H9 (cell line): ENCODE results near the gene PPP1CB. TPM values are rescaled to one million over a fixed set of nuclear protein-coding genes. Genes with fewer than 3 reads are reported as not detected.

Experiments used
- DNase-seq: peaks from one replicate; pipeline ENCODE4 v3.0.0-alpha.2; 2017
- H2AFZ ChIP-seq: one replicate; pipeline ENCODE4 v1.6.1; 2013; ENCODE audit warnings: mild to moderate bottlenecking, low read length, control low read depth, moderate library complexity
- H2AK5ac ChIP-seq: 2 replicates; pipeline ENCODE4 v1.6.1; 2013; ENCODE audit warnings: low read length, control low read depth, mixed read lengths; ENCODE audit not compliant: insufficient read length
- H2BK120ac ChIP-seq: one replicate; pipeline ENCODE4 v1.6.1; 2013; ENCODE audit warnings: low read depth, mild to moderate bottlenecking, low read length, control low read depth, inconsistent platforms; ENCODE audit not compliant: poor library complexity, severe bottlenecking
- H2BK12ac ChIP-seq: 2 replicates; pipeline ENCODE4 v1.6.1; 2013; ENCODE audit warnings: low read length, control low read depth, mixed read lengths, low read depth; ENCODE audit not compliant: insufficient read length
- H2BK15ac ChIP-seq: 2 replicates; pipeline ENCODE4 v1.6.1; 2013; ENCODE audit warnings: low read depth, low read length, control low read depth
- H2BK20ac ChIP-seq: one replicate; pipeline ENCODE4 v1.6.1; 2013; ENCODE audit warnings: low read depth, mild to moderate bottlenecking, low read length, control low read depth, inconsistent platforms; ENCODE audit not compliant: poor library complexity, severe bottlenecking
- H2BK5ac ChIP-seq: 2 replicates; pipeline ENCODE4 v1.6.1; 2013; ENCODE audit warnings: low read length, control low read depth, mixed read lengths; ENCODE audit not compliant: insufficient read length
- H3K14ac ChIP-seq: 2 replicates; pipeline ENCODE4 v1.6.1; 2013; ENCODE audit warnings: low read length, control low read depth; ENCODE audit not compliant: insufficient read depth
- H3K18ac ChIP-seq: 2 replicates; pipeline ENCODE4 v1.6.1; 2013; ENCODE audit warnings: low read depth, mild to moderate bottlenecking, mixed read lengths, low read length, control low read depth; ENCODE audit not compliant: insufficient read length
- H3K23ac ChIP-seq: 2 replicates; pipeline ENCODE4 v1.6.1; 2013; ENCODE audit warnings: low read length, control low read depth, mixed read lengths, low read depth; ENCODE audit not compliant: insufficient read length
- H3K23me2 ChIP-seq: 2 replicates; pipeline ENCODE4 v1.6.1; 2013; ENCODE audit warnings: low read depth, mild to moderate bottlenecking, mixed read lengths, low read length, control low read depth; ENCODE audit not compliant: insufficient read length, poor library complexity, severe bottlenecking
- H3K27ac ChIP-seq: 2 replicates; pipeline ENCODE4 v1.5.1; 2013; ENCODE audit warnings: low read length, control low read depth, mixed read lengths, low read depth; ENCODE audit not compliant: insufficient read length
- H3K27me3 ChIP-seq: 2 replicates; pipeline ENCODE4 v1.6.1; 2013; ENCODE audit warnings: low read length, control low read depth, inconsistent platforms; ENCODE audit not compliant: insufficient read depth
- H3K4ac ChIP-seq: 2 replicates; pipeline ENCODE4 v1.6.1; 2013; ENCODE audit warnings: low read depth, mild to moderate bottlenecking, control low read depth, inconsistent platforms, low read length, moderate library complexity
- H3K4me1 ChIP-seq: 2 replicates; pipeline ENCODE4 v1.6.1; 2013; ENCODE audit warnings: low read length, control low read depth, inconsistent platforms; ENCODE audit not compliant: insufficient read depth
- H3K4me2 ChIP-seq: 2 replicates; pipeline ENCODE4 v1.6.1; 2013; ENCODE audit warnings: low read length, control low read depth, mixed read lengths; ENCODE audit not compliant: insufficient read length, insufficient read depth
- H3K56ac ChIP-seq: 2 replicates; pipeline ENCODE4 v1.6.1; 2013; ENCODE audit warnings: low read depth, mild to moderate bottlenecking, mixed read lengths, low read length, control low read depth; ENCODE audit not compliant: insufficient read length
- H3K79me1 ChIP-seq: 2 replicates; pipeline ENCODE4 v1.6.1; 2013; ENCODE audit warnings: low read depth, mild to moderate bottlenecking, moderate library complexity, low read length, control low read depth, inconsistent platforms; ENCODE audit not compliant: insufficient read depth, poor library complexity, severe bottlenecking
- H3K79me2 ChIP-seq: 2 replicates; pipeline ENCODE4 v1.6.1; 2013; ENCODE audit warnings: low read length, control low read depth, inconsistent platforms; ENCODE audit not compliant: insufficient read depth
- H3K9ac ChIP-seq: 2 replicates; pipeline ENCODE4 v1.6.1; 2013; ENCODE audit warnings: low read length, control low read depth, mixed read lengths; ENCODE audit not compliant: insufficient read length; ENCODE audit errors: extremely low read depth
- H3K9me3 ChIP-seq: one replicate; pipeline ENCODE4 v1.6.1; 2013; ENCODE audit warnings: low read depth, low read length, inconsistent platforms; ENCODE audit not compliant: control insufficient read depth
- H3T11ph ChIP-seq: one replicate; pipeline ENCODE4 v1.6.1; 2013; ENCODE audit warnings: mild to moderate bottlenecking, low read length, control low read depth, inconsistent platforms
- H4K20me1 ChIP-seq: one replicate; pipeline ENCODE4 v1.6.1; 2013; ENCODE audit not compliant: control insufficient read depth, insufficient read length, insufficient read depth
- H4K5ac ChIP-seq: 2 replicates; pipeline ENCODE4 v1.6.1; 2013; ENCODE audit warnings: low read depth, mild to moderate bottlenecking, mixed read lengths, low read length, control low read depth; ENCODE audit not compliant: insufficient read length
- H4K8ac ChIP-seq: replicated peaks from 2 replicates; pipeline ENCODE4 v1.6.1; 2013; ENCODE audit warnings: low read length, control low read depth, mixed read lengths, low read depth; ENCODE audit not compliant: insufficient read length
- H4K91ac ChIP-seq: 2 replicates; pipeline ENCODE4 v1.6.1; 2013; ENCODE audit warnings: low read depth, mild to moderate bottlenecking, moderate library complexity, mixed read lengths, low read length, control low read depth; ENCODE audit not compliant: insufficient read length
- H3K27ac Mint-ChIP-seq, 3 experiments: 2 replicates in 2 of 3; 3 replicates in 1 of 3; pipeline ENCODE4 v1.8.0; 2020 to 2021; ENCODE audit warnings: mixed read lengths in 3 of 3, mild to moderate bottlenecking in 1 of 3, moderate library complexity in 1 of 3
- H3K27me3 Mint-ChIP-seq: 2 replicates; pipeline ENCODE4 v1.8.0; 2021; ENCODE audit warnings: low read depth, mild to moderate bottlenecking, moderate library complexity, mixed read lengths
- H3K36me3 Mint-ChIP-seq, 3 experiments: 2 replicates in 2 of 3; 3 replicates in 1 of 3; pipeline ENCODE4 v1.8.0; 2020 to 2021; ENCODE audit warnings: low read depth in 3 of 3, mixed read lengths in 3 of 3; ENCODE audit not compliant: insufficient read depth in 1 of 3
- H3K4me1 Mint-ChIP-seq, 2 experiments: 2 replicates each; pipeline ENCODE4 v1.8.0; 2020; ENCODE audit warnings: mixed read lengths in 2 of 2
- H3K4me3 Mint-ChIP-seq, 2 experiments: 2 replicates in 1 of 2; 3 replicates in 1 of 2; pipeline ENCODE4 v1.8.0; 2020 to 2021; ENCODE audit warnings: mild to moderate bottlenecking in 2 of 2, mixed read lengths in 2 of 2, moderate library complexity in 1 of 2
- H3K9me3 Mint-ChIP-seq, 2 experiments: 2 replicates in 1 of 2; 3 replicates in 1 of 2; pipeline ENCODE4 v1.8.0; 2020; ENCODE audit warnings: mild to moderate bottlenecking in 2 of 2, mixed read lengths in 2 of 2, moderate library complexity in 1 of 2
- WGBS: extraction: QIAGEN DNeasy Blood & Tissue Kit; methylation state at CpG from one replicate; pipeline ENCODE4 v1.1.7; 2013; ENCODE audit warnings: missing lambda C conversion rate, low lambda C conversion rate, mixed read lengths; ENCODE audit not compliant: insufficient read length; ENCODE audit errors: extremely low coverage; 5-methylcytosine and 5-hydroxymethylcytosine counted together
- total RNA-seq: library from RNA; stranded (reverse); gene quantifications from 2 replicates; pipeline ENCODE4 v1.2.1, GENCODE V29; 2021
- TF ChIP-seq, protein P1 (sequence below): fragments of 200-600 bp; sonication (generic); conservative IDR thresholded peaks from 3 replicates; pipeline ENCODE4 v1.8.0; 2021; ENCODE audit warnings: antibody characterized with exemption, mild to moderate bottlenecking

PPP1CB gene
- total RNA-seq, 1 experiment from 2014 or later = 184 TPM

DNA sequence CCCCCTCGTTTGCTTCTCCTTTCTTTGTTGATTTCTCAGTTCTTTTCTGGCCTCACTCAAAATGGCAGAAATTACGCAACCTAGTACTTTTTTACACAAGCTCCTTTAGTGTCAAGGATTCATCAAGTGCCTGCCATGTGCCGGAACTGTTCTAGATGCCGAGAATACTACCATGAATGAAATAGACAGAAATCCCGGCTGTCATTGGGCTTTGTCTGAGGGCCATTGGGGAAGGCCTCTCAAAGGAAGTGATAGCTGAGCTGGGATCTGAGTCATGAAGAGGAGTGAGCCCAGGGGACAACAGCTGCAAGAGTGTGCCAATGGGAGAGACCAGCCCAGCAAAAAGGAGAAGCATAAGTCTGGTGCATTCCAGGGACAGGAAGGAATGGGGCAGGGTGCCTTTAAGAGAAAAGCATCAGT lies 34.3 kb upstream of the PPP1CB start:
- Histone ChIP-seq H3K14ac (no peak overlapping the region), H3K4me1 (no peaks in the 10 kb centered on the region; the same call in 1 of the 2 replicates), H4K20me1 (no peaks in the 10 kb centered on the region), H3K79me1 (no peaks in the 10 kb centered on the region), H2AFZ (no peak overlapping the region), H4K8ac (no peak overlapping the region), H4K91ac (no peak overlapping the region), H2BK120ac (no peak overlapping the region), H3T11ph (no peak overlapping the region), H3K9ac (no peak overlapping the region), H3K56ac (no peak overlapping the region), H3K27me3 (no peaks in the 10 kb centered on the region), H2AK5ac (no peak overlapping the region), H3K27ac (no peak overlapping the region), H3K4me2 (no peak overlapping the region), H2BK5ac (no peak overlapping the region), H3K23ac (no peak overlapping the region), H3K9me3 (no peaks in the 10 kb centered on the region), H3K18ac (no peak overlapping the region), H2BK20ac (no peak overlapping the region), H3K79me2 (no peaks in the 10 kb centered on the region), H3K23me2 (no peaks in the 10 kb centered on the region), H4K5ac (no peak overlapping the region), H2BK12ac (no peak overlapping the region), H3K4ac (no peak overlapping the region), H2BK15ac (no peak overlapping the region)
- no peaks in the 10 kb centered on the region; the same call in none of the 2 replicates for H3K27me3 Mint-ChIP-seq
- H3K4me3 Mint-ChIP-seq = no peak overlapping the region
- no peak for DNase-seq
- H3K4me1 Mint-ChIP-seq = peaks cover 0 to 5% of the 10 kb centered on the region in 2 experiments; a peak in 2 of 4 replicates
- H3K27ac Mint-ChIP-seq = peak overlapping the region in 1 of 3 experiments; percentile 44; a peak in 1 of 7 replicates
- H3K9me3 Mint-ChIP-seq = no peaks in the 10 kb centered on the region; a peak in 2 of 5 replicates
- TF ChIP-seq, protein P1, sequence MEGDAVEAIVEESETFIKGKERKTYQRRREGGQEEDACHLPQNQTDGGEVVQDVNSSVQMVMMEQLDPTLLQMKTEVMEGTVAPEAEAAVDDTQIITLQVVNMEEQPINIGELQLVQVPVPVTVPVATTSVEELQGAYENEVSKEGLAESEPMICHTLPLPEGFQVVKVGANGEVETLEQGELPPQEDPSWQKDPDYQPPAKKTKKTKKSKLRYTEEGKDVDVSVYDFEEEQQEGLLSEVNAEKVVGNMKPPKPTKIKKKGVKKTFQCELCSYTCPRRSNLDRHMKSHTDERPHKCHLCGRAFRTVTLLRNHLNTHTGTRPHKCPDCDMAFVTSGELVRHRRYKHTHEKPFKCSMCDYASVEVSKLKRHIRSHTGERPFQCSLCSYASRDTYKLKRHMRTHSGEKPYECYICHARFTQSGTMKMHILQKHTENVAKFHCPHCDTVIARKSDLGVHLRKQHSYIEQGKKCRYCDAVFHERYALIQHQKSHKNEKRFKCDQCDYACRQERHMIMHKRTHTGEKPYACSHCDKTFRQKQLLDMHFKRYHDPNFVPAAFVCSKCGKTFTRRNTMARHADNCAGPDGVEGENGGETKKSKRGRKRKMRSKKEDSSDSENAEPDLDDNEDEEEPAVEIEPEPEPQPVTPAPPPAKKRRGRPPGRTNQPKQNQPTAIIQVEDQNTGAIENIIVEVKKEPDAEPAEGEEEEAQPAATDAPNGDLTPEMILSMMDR = no peak
- no peaks in the 10 kb centered on the region for H3K36me3 Mint-ChIP-seq
- no CpG with 5 or more reads among the region's 5 CpGs for WGBS
